Left ventricle myocardium inferior (tissue), 1 donor: ENCODE measurements around the gene PRDM11. TPM values are rescaled to one million over a fixed set of nuclear protein-coding genes. Genes with fewer than 3 reads are reported as not detected.

Experiments used
- DNase-seq: peaks from one replicate; pipeline ENCODE4 v3.0.0-alpha.2; 2020
- H3K27ac ChIP-seq: fragments of 200-600 bp; replicated peaks from 2 replicates; pipeline ENCODE4 v1.8.0; 2021
- H3K27me3 ChIP-seq: fragments of 200-600 bp; 2 replicates; pipeline ENCODE4 v1.8.0; 2021; ENCODE audit warnings: low read depth
- H3K36me3 ChIP-seq: fragments of 200-600 bp; 2 replicates; pipeline ENCODE4 v1.8.0; 2021
- H3K4me1 ChIP-seq: fragments of 200-600 bp; 2 replicates; pipeline ENCODE4 v1.8.0; 2021
- H3K4me3 ChIP-seq: fragments of 200-600 bp; 2 replicates; pipeline ENCODE4 v1.8.0; 2021; ENCODE audit warnings: mild to moderate bottlenecking, moderate library complexity
- H3K9me3 ChIP-seq: fragments of 200-600 bp; replicated peaks from 2 replicates; pipeline ENCODE4 v1.8.0; 2021
- CTCF ChIP-seq: fragments of 200-600 bp; IDR thresholded peaks from 2 replicates; pipeline ENCODE4 v1.8.0; 2021; ENCODE audit warnings: antibody characterized with exemption, mild to moderate bottlenecking, borderline replicate concordance
- intact Hi-C: fragments of 100-400 bp; cut with micrococcal nuclease; formaldehyde crosslinking; loops from one replicate; pipeline ENCODE4 v1.11.0; 2022
- total RNA-seq: library from RNA; stranded (reverse); fragmentation: NEBNext Ultra II Directional; extraction: Animal tissue kit (Norgen Biotek cat#: 25700); gene quantifications from one replicate; pipeline ENCODE4 v1.2.1, GENCODE V29; 2021
- donor health status: DM: no; HTN: yes; CAD: no; lungs with severe emphysema.

PRDM11 gene
- total RNA-seq, 1 donor from 2014 or later: 17.2 TPM

GRCh38 chr11:45219411-45219810 is 73.0 kb downstream of the PRDM11 start:
- intact Hi-C loops: no loop called here
- Histone ChIP-seq H3K27me3 (no peaks in the 10 kb centered on the region), H3K36me3 (peaks cover 30% of the 10 kb centered on the region), H3K4me3 (no peak overlapping the region), H3K27ac (no peak overlapping the region), H3K9me3 (no peaks in the 10 kb centered on the region), H3K4me1 (peaks cover 13% of the 10 kb centered on the region)
- no peak for DNase-seq
- TF ChIP-seq CTCF: no peak

DNA sequence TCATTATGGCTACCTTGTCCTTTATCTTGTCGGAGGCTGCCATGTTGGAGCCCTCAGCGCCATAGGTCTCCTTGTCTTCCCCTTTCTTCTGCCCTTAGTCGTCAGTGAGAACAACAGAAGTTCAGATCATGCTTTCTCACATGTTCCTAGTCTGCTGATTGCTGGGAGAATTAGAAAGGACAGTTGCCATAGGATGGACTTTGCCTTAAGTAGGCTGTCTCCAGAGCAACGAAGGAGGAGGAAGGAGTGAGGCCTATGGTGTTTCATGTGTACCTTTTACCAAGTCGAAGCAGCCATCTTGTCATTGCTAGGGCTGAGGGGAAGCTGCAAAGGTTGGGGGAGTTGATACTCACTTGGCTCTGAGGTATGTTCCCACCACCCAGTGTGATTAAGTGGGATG is 77.1 kb downstream of the PRDM11 start:
- Histone ChIP-seq H3K4me3 (no peak overlapping the region), H3K27ac (no peak overlapping the region), H3K27me3 (no peaks in the 10 kb centered on the region), H3K9me3 (no peaks in the 10 kb centered on the region), H3K4me1 (no peaks in the 10 kb centered on the region), H3K36me3 (peaks cover 63% of the 10 kb centered on the region)
- DNase-seq: no peak
- no peak for TF ChIP-seq CTCF
- intact Hi-C loops: no loop called here

GRCh38 chr11:45224766-45225165 is 78.3 kb downstream of the PRDM11 start:
- no peak for DNase-seq
- TF ChIP-seq CTCF: no peak
- intact Hi-C loops: no loop called here
- Histone ChIP-seq H3K4me1 (no peaks in the 10 kb centered on the region), H3K36me3 (peaks cover 58% of the 10 kb centered on the region), H3K4me3 (no peak overlapping the region), H3K9me3 (no peaks in the 10 kb centered on the region), H3K27me3 (no peaks in the 10 kb centered on the region), H3K27ac (no peak overlapping the region)

- no peaks in the 10 kb centered on the region for H3K4me1 ChIP-seq
- DNase-seq: no peak
- no peak overlapping the region for H3K4me3 ChIP-seq
- H3K9me3 ChIP-seq: no peaks in the 10 kb centered on the region
- intact Hi-C loops: no loop called here
- no peak overlapping the region for H3K27ac ChIP-seq
- H3K27me3 ChIP-seq: no peaks in the 10 kb centered on the region
- no peak for TF ChIP-seq CTCF
- H3K36me3 ChIP-seq: peaks cover 54% of the 10 kb centered on the region
Measured at GRCh38 chr11:45225277-45225676, 78.8 kb downstream of the PRDM11 start.

GRCh38 chr11:45225961-45226871 is 79.8 kb downstream of the PRDM11 start:
- Histone ChIP-seq H3K4me3 (no peak overlapping the region), H3K27ac (no peak overlapping the region), H3K4me1 (no peaks in the 10 kb centered on the region), H3K27me3 (no peaks in the 10 kb centered on the region), H3K36me3 (peaks cover 54% of the 10 kb centered on the region), H3K9me3 (no peaks in the 10 kb centered on the region)
- no peak for DNase-seq
- no peak for TF ChIP-seq CTCF
- intact Hi-C loops: no loop called here
